Activated T-helper 2 cell treated with anti-CD3 and anti-CD28 coated beads, Interferon-gamma antibody, Interleukin-2, Interleukin-4, amounts not matched to agents 10 μg/mL and 5 μg/mL and 100 μg/mL, durations not matched to agents 14 hours and 24 hours and 36 hours (primary cell): ENCODE measurements around the gene CHPF2. TPM values are rescaled to one million over a fixed set of nuclear protein-coding genes. Genes with fewer than 3 reads are reported as not detected.
A peak's percentile ranks its signal among the peaks of the same experiment; 100 is the strongest.

Experiments used
- DNase-seq: peaks from one replicate; pipeline ENCODE4 v3.0.0; 2021; ENCODE audit warnings: low spot score
- H3K27ac Mint-ChIP-seq: one replicate; pipeline ENCODE4 v1.8.0; 2021; ENCODE audit warnings: mixed read lengths
- H3K27me3 Mint-ChIP-seq: one replicate; pipeline ENCODE4 v1.8.0; 2021; ENCODE audit warnings: low read depth, mixed read lengths
- H3K36me3 Mint-ChIP-seq: one replicate; pipeline ENCODE4 v1.8.0; 2021; ENCODE audit warnings: low read depth, mixed read lengths
- H3K4me1 Mint-ChIP-seq: one replicate; pipeline ENCODE4 v1.8.0; 2021; ENCODE audit warnings: low read depth, mixed read lengths
- H3K4me3 Mint-ChIP-seq: one replicate; pipeline ENCODE4 v1.8.0; 2021; ENCODE audit warnings: low read depth, mild to moderate bottlenecking, moderate library complexity, mixed read lengths
- H3K9me3 Mint-ChIP-seq: one replicate; pipeline ENCODE4 v1.8.0; 2021; ENCODE audit warnings: mixed read lengths
- intact Hi-C: fragments of 100-400 bp; cut with micrococcal nuclease; formaldehyde crosslinking; loops from one replicate; pipeline ENCODE4 v1.15.1; 2023
- total RNA-seq: library from RNA; stranded (reverse); gene quantifications from 2 replicates; pipeline ENCODE4 v1.2.3, GENCODE V29; 2022

CHPF2 gene
- total RNA-seq, 1 donor from 2014 or later, result 46.0 TPM

- Mint-ChIP-seq H3K4me1 (peaks cover 29% of the 10 kb centered on the region), H3K27me3 (peaks cover 4% of the 10 kb centered on the region), H3K9me3 (no peaks in the 10 kb centered on the region), H3K36me3 (peaks cover 39% of the 10 kb centered on the region), H3K27ac (no peak overlapping the region), H3K4me3 (peak overlapping the region; percentile 99)
- intact Hi-C loops, result loop anchor here (5.0 to 10.0 kb wide), 2 partner anchors 143 to 289 kb away; partner anchors contain the start of genes AGAP3, FASTK, RHEB and TMUB1
- no peak for DNase-seq
Measured at GRCh38 chr7:151228024-151228866, 4.0 kb upstream of the CHPF2 start.

DNA sequence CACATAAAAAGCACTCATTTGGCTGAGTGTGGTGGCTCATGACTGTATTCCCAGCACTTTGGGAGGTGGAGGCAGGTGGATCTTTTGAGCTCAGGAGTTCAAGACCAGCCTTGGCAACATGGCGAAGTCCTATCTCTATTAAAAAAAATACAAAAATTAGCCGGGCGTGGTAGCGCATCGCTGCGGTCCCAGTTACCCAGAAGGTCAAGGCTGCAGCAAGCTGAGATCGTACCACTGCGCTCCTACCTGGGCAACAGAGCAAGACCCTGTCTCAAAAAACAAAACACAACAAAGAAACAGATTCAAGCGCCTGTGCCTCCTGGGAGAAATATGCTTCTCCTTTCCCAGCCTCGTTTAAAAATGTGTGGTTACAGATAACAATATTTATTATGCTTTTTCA, 3.0 kb upstream of the CHPF2 start:
- intact Hi-C loops, result loop anchor here (5.0 to 10.0 kb wide), 2 partner anchors 144 to 288 kb away; partner anchors contain the start of genes AGAP3, FASTK, RHEB and TMUB1
- no peak overlapping the region for H3K4me3 Mint-ChIP-seq
- peaks cover 4% of the 10 kb centered on the region for H3K27me3 Mint-ChIP-seq
- no peak overlapping the region for H3K27ac Mint-ChIP-seq
- DNase-seq, result no peak
- peaks cover 37% of the 10 kb centered on the region for H3K4me1 Mint-ChIP-seq
- no peaks in the 10 kb centered on the region for H3K9me3 Mint-ChIP-seq
- H3K36me3 Mint-ChIP-seq, result peaks cover 40% of the 10 kb centered on the region

DNA sequence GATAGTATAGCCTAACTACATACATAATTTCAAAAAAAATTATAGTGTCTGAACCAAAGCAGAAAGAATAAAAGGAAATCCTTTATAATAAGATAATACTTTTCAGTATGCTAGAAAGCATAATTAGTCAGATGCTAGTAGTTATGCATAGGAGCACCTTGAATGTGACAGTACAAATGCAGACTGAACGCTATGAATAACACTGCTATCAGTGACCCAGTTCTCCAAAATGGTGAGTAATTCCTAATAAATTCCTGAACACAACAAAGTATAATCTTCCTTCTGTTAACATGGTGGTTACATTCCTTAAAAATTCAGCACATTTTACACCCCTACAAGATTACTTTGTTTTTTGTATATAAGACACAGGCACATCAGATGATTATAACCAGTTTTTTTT, 1.2 kb upstream of the CHPF2 start:
- no peak for DNase-seq
- peak overlapping the region; percentile 15 for H3K4me3 Mint-ChIP-seq
- intact Hi-C loops, result loop anchor here (5.0 kb wide), 1 partner anchor 109 kb away; no protein-coding TSS in a partner anchor

DNA sequence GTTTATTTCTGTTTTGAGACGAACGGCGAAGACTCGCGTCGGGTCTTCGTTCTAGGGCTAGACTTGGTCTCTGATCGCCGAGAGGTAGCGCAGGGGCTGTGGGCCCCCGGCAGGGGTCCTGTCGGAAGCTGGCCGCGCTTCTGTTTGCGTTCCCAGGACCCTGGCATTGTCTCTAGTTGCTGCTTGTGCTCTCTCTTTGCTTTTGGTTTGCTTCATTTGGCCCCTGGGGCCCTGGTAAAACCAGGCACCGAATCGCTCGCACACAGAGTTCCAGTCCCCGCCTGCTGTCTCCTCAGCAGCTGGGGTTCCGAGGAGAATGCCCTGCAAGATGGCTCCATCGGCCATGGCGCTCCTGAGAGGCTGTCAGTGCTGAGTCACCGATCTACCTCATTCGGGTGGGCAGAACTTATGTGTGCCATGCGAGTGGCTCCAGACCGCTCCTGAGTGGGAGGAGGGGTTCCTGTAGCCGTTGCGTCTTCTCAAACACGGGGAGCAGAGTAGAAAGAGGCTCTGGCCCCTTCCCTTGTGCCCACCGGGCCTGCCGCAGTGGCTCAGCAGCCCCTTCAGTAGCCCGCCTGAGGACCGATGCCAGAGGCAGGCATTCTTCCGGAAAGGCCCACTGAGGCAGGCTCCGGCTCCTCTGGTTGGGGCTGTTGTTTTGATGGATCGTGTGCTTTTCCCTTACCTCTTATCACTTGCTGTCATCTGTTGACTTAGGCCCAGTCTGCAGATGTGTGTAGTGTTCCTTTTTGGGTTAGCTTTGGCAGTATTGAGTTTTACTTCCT, 826 bp downstream of the CHPF2 start:
- intact Hi-C loops, result loop anchor here (1.0 to 5.0 kb wide), 4 partner anchors 10 to 174 kb away; partner anchors contain the start of gene SLC4A2
- Mint-ChIP-seq H3K4me3 (peak overlapping the region; percentile 100), H3K4me1 (peaks cover 20% of the 10 kb centered on the region), H3K27ac (peak overlapping the region; percentile 99), H3K36me3 (peaks cover 38% of the 10 kb centered on the region), H3K27me3 (peaks cover 4% of the 10 kb centered on the region), H3K9me3 (no peaks in the 10 kb centered on the region)
- DNase-seq, result peak; percentile 57

More for the DNA sequence above, 1.2 kb upstream of the CHPF2 start:
- Mint-ChIP-seq H3K9me3 (no peaks in the 10 kb centered on the region), H3K27me3 (peaks cover 4% of the 10 kb centered on the region), H3K4me1 (peaks cover 30% of the 10 kb centered on the region), H3K36me3 (peaks cover 39% of the 10 kb centered on the region), H3K27ac (no peak overlapping the region)

- peaks cover 18% of the 10 kb centered on the region for H3K4me1 Mint-ChIP-seq
- peaks cover 38% of the 10 kb centered on the region for H3K36me3 Mint-ChIP-seq
- no peaks in the 10 kb centered on the region for H3K9me3 Mint-ChIP-seq
- DNase-seq, result no peak
- H3K4me3 Mint-ChIP-seq, result peak overlapping the region; percentile 100
- peaks cover 4% of the 10 kb centered on the region for H3K27me3 Mint-ChIP-seq
- H3K27ac Mint-ChIP-seq, result peak overlapping the region; percentile 99
- intact Hi-C loops, result loop anchor here (1.0 to 5.0 kb wide), 4 partner anchors 9 to 175 kb away; partner anchors contain the start of gene SLC4A2
Measured at GRCh38 chr7:151233804-151234203, 1.5 kb downstream of the CHPF2 start.

DNA sequence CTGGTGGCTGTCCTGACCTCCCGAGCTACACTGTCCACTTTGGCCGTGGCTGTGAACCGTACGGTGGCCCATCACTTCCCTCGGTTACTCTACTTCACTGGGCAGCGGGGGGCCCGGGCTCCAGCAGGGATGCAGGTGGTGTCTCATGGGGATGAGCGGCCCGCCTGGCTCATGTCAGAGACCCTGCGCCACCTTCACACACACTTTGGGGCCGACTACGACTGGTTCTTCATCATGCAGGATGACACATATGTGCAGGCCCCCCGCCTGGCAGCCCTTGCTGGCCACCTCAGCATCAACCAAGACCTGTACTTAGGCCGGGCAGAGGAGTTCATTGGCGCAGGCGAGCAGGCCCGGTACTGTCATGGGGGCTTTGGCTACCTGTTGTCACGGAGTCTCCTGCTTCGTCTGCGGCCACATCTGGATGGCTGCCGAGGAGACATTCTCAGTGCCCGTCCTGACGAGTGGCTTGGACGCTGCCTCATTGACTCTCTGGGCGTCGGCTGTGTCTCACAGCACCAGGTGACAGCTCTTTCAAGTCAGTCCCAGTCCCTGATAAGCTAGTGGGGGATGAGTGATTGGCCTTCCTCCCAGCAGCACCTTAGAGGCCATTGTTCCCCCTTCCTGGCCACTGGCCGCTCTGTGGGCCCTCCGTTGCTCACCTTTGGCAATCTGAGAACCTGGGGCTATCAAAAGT, 3.0 kb downstream of the CHPF2 start:
- peaks cover 18% of the 10 kb centered on the region for H3K4me1 Mint-ChIP-seq
- no peak for DNase-seq
- no peak overlapping the region for H3K27ac Mint-ChIP-seq
- peak overlapping the region; percentile 30 for H3K4me3 Mint-ChIP-seq
- H3K27me3 Mint-ChIP-seq, result peaks cover 1% of the 10 kb centered on the region
- peaks cover 45% of the 10 kb centered on the region for H3K36me3 Mint-ChIP-seq
- H3K9me3 Mint-ChIP-seq, result no peaks in the 10 kb centered on the region
- intact Hi-C loops, result no loop called here

- H3K4me3 Mint-ChIP-seq, result no peak overlapping the region
- no peak for DNase-seq
- H3K9me3 Mint-ChIP-seq, result no peaks in the 10 kb centered on the region
- peaks cover 18% of the 10 kb centered on the region for H3K4me1 Mint-ChIP-seq
- peaks cover 46% of the 10 kb centered on the region for H3K36me3 Mint-ChIP-seq
- intact Hi-C loops, result no loop called here
- H3K27me3 Mint-ChIP-seq, result no peaks in the 10 kb centered on the region
- no peak overlapping the region for H3K27ac Mint-ChIP-seq
Measured at GRCh38 chr7:151236406-151236805, 4.1 kb downstream of the CHPF2 start.

GRCh38 chr7:151237244-151238189, 5.2 kb downstream of the CHPF2 start:
- intact Hi-C loops, result no loop called here
- no peak for DNase-seq
- no peaks in the 10 kb centered on the region for H3K27me3 Mint-ChIP-seq
- H3K27ac Mint-ChIP-seq, result no peak overlapping the region
- peaks cover 10% of the 10 kb centered on the region for H3K4me1 Mint-ChIP-seq
- H3K4me3 Mint-ChIP-seq, result no peak overlapping the region
- H3K9me3 Mint-ChIP-seq, result no peaks in the 10 kb centered on the region
- peaks cover 46% of the 10 kb centered on the region for H3K36me3 Mint-ChIP-seq

DNA sequence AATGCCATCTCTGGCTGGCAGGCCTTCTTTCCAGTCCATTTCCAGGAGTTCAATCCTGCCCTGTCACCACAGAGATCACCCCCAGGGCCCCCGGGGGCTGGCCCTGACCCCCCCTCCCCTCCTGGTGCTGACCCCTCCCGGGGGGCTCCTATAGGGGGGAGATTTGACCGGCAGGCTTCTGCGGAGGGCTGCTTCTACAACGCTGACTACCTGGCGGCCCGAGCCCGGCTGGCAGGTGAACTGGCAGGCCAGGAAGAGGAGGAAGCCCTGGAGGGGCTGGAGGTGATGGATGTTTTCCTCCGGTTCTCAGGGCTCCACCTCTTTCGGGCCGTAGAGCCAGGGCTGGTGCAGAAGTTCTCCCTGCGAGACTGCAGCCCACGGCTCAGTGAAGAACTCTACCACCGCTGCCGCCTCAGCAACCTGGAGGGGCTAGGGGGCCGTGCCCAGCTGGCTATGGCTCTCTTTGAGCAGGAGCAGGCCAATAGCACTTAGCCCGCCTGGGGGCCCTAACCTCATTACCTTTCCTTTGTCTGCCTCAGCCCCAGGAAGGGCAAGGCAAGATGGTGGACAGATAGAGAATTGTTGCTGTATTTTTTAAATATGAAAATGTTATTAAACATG, 6.0 kb downstream of the CHPF2 start:
- intact Hi-C loops, result no loop called here

GRCh38 chr7:151238924-151239836, 6.9 kb downstream of the CHPF2 start:
- intact Hi-C loops, result no loop called here
- Mint-ChIP-seq H3K4me1 (peaks cover 14% of the 10 kb centered on the region), H3K27me3 (no peaks in the 10 kb centered on the region), H3K4me3 (no peak overlapping the region), H3K9me3 (no peaks in the 10 kb centered on the region), H3K27ac (no peak overlapping the region), H3K36me3 (peaks cover 33% of the 10 kb centered on the region)
- no peak for DNase-seq

More for the DNA sequence above, 6.0 kb downstream of the CHPF2 start:
- Mint-ChIP-seq H3K36me3 (peaks cover 42% of the 10 kb centered on the region), H3K27ac (no peak overlapping the region), H3K9me3 (no peaks in the 10 kb centered on the region), H3K4me1 (peaks cover 13% of the 10 kb centered on the region), H3K27me3 (no peaks in the 10 kb centered on the region), H3K4me3 (no peak overlapping the region)
- no peak for DNase-seq
